Endothelial cell (in vitro differentiated cells): ENCODE data around the gene PPP1R15A. TPM values are rescaled to one million over a fixed set of nuclear protein-coding genes. Genes with fewer than 3 reads are reported as not detected.
"Not testable (repeated sequence)": the region's sequence is repeated elsewhere in the genome, so short reads cannot be mapped to it uniquely, and the experiment has no call there.

Experiments
- DNase-seq: peaks from one replicate; pipeline ENCODE4 v3.0.0; 2021; ENCODE audit warnings: low spot score
- H3K27ac Mint-ChIP-seq: one replicate; pipeline ENCODE4 v1.8.0; 2021; ENCODE audit warnings: mixed read lengths, inconsistent platforms; ENCODE audit not compliant: unreplicated experiment
- H3K27me3 Mint-ChIP-seq: one replicate; pipeline ENCODE4 v1.8.0; 2021; ENCODE audit warnings: mild to moderate bottlenecking, moderate library complexity, mixed read lengths, inconsistent platforms; ENCODE audit not compliant: unreplicated experiment
- H3K36me3 Mint-ChIP-seq: one replicate; pipeline ENCODE4 v1.8.0; 2021; ENCODE audit warnings: mild to moderate bottlenecking, low read depth, mixed read lengths, inconsistent platforms; ENCODE audit not compliant: unreplicated experiment
- H3K4me1 Mint-ChIP-seq: one replicate; pipeline ENCODE4 v1.8.0; 2021; ENCODE audit warnings: mild to moderate bottlenecking, mixed read lengths, inconsistent platforms; ENCODE audit not compliant: unreplicated experiment
- H3K4me3 Mint-ChIP-seq: one replicate; pipeline ENCODE4 v1.8.0; 2021; ENCODE audit warnings: mild to moderate bottlenecking, mixed read lengths, inconsistent platforms; ENCODE audit not compliant: unreplicated experiment
- H3K9me3 Mint-ChIP-seq: one replicate; pipeline ENCODE4 v1.8.0; 2021; ENCODE audit warnings: mixed read lengths, inconsistent platforms; ENCODE audit not compliant: unreplicated experiment
- total RNA-seq: library from RNA; stranded (reverse); fragmentation: NEBNext Ultra II Directional; extraction: Animal tissue kit (Norgen Biotek cat#: 25700); gene quantifications from one replicate; pipeline ENCODE4 v1.2.1, GENCODE V29; 2021; ENCODE audit not compliant: unreplicated experiment
- TF ChIP-seq, protein P1 (sequence below): fragments of 200-600 bp; sonication (generic); IDR thresholded peaks from one replicate; pipeline ENCODE4 v1.5.0; 2021; ENCODE audit warnings: antibody characterized with exemption; ENCODE audit not compliant: unreplicated experiment

The PPP1R15A gene
- total RNA-seq, 1 donor from 2014 or later, result 65.8 TPM

DNA sequence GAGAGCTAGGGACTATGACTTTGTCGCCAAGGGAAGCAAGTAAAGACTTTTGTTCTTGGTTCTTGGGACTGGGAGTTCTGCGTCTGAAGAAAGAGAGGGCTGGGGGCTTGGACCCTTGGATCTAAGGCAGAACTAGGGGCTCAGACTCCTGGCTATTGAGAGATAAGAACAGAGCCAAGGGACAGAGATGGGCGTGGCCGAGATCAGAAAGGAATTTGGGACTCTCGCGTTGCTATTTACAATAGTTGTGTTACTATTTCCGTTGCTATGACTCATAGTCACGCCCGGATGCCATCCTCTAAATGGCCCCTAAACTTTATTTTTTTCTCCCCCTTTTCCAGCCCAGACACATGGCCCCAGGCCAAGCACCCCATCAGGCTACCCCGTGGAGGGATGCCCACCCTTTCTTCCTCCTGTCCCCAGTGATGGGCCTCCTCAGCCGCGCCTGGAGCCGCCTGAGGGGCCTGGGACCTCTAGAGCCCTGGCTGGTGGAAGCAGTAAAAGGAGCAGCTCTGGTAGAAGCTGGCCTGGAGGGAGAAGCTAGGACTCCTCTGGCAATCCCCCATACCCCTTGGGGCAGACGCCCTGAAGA lies 759 bp downstream of the PPP1R15A start:
- Mint-ChIP-seq H3K36me3 (peaks cover 51% of the 10 kb centered on the region), H3K4me1 (peaks cover 47% of the 10 kb centered on the region), H3K27ac (peak overlapping the region; percentile 100), H3K9me3 (no peaks in the 10 kb centered on the region), H3K27me3 (peaks cover 43% of the 10 kb centered on the region), H3K4me3 (peak overlapping the region; percentile 100)
- DNase-seq, result peak; percentile 59
- TF ChIP-seq, protein P1, sequence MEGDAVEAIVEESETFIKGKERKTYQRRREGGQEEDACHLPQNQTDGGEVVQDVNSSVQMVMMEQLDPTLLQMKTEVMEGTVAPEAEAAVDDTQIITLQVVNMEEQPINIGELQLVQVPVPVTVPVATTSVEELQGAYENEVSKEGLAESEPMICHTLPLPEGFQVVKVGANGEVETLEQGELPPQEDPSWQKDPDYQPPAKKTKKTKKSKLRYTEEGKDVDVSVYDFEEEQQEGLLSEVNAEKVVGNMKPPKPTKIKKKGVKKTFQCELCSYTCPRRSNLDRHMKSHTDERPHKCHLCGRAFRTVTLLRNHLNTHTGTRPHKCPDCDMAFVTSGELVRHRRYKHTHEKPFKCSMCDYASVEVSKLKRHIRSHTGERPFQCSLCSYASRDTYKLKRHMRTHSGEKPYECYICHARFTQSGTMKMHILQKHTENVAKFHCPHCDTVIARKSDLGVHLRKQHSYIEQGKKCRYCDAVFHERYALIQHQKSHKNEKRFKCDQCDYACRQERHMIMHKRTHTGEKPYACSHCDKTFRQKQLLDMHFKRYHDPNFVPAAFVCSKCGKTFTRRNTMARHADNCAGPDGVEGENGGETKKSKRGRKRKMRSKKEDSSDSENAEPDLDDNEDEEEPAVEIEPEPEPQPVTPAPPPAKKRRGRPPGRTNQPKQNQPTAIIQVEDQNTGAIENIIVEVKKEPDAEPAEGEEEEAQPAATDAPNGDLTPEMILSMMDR, result no peak

DNA sequence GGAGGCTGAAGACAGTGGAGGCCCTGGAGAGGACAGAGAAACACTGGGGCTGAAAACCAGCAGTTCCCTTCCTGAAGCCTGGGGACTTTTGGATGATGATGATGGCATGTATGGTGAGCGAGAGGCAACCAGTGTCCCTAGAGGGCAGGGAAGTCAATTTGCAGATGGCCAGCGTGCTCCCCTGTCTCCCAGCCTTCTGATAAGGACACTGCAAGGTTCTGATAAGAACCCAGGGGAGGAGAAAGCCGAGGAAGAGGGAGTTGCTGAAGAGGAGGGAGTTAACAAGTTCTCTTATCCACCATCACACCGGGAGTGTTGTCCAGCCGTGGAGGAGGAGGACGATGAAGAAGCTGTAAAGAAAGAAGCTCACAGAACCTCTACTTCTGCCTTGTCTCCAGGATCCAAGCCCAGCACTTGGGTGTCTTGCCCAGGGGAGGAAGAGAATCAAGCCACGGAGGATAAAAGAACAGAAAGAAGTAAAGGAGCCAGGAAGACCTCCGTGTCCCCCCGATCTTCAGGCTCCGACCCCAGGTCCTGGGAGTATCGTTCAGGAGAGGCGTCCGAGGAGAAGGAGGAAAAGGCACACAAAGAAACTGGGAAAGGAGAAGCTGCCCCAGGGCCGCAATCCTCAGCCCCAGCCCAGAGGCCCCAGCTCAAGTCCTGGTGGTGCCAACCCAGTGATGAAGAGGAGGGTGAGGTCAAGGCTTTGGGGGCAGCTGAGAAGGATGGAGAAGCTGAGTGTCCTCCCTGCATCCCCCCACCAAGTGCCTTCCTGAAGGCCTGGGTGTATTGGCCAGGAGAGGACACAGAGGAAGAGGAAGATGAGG lies 1.5 kb downstream of the PPP1R15A start:
- H3K4me1 Mint-ChIP-seq, result peaks cover 42% of the 10 kb centered on the region
- peaks cover 49% of the 10 kb centered on the region for H3K36me3 Mint-ChIP-seq
- H3K4me3 Mint-ChIP-seq, result peak overlapping the region; percentile 100
- DNase-seq, result no peak
- peaks cover 48% of the 10 kb centered on the region for H3K27me3 Mint-ChIP-seq
- TF ChIP-seq, protein P1, result no peak
- H3K9me3 Mint-ChIP-seq, result no peaks in the 10 kb centered on the region
- H3K27ac Mint-ChIP-seq, result peak overlapping the region; percentile 100

DNA sequence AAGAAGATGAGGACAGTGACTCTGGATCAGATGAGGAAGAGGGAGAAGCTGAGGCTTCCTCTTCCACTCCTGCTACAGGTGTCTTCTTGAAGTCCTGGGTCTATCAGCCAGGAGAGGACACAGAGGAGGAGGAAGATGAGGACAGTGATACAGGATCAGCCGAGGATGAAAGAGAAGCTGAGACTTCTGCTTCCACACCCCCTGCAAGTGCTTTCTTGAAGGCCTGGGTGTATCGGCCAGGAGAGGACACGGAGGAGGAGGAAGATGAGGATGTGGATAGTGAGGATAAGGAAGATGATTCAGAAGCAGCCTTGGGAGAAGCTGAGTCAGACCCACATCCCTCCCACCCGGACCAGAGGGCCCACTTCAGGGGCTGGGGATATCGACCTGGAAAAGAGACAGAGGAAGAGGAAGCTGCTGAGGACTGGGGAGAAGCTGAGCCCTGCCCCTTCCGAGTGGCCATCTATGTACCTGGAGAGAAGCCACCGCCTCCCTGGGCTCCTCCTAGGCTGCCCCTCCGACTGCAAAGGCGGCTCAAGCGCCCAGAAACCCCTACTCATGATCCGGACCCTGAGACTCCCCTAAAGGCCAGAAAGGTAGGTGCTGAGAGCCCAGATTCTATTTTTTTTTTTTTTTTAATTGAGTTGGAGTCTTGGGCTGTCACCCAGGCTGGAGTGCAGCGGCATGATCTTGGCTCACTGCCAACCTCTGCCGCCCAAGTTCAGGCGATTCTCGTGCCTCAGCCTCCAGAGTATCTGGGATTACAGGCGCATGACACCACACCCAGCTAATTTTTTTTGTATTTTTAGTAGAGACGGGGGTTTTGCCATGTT lies 2.3 kb downstream of the PPP1R15A start:
- no peaks in the 10 kb centered on the region for H3K9me3 Mint-ChIP-seq
- TF ChIP-seq, protein P1, result no peak
- H3K4me3 Mint-ChIP-seq, result peak overlapping the region; percentile 100
- H3K36me3 Mint-ChIP-seq, result peaks cover 49% of the 10 kb centered on the region
- H3K27me3 Mint-ChIP-seq, result peaks cover 49% of the 10 kb centered on the region
- H3K4me1 Mint-ChIP-seq, result peaks cover 38% of the 10 kb centered on the region
- peak overlapping the region; percentile 100 for H3K27ac Mint-ChIP-seq
- DNase-seq, result no peak

DNA sequence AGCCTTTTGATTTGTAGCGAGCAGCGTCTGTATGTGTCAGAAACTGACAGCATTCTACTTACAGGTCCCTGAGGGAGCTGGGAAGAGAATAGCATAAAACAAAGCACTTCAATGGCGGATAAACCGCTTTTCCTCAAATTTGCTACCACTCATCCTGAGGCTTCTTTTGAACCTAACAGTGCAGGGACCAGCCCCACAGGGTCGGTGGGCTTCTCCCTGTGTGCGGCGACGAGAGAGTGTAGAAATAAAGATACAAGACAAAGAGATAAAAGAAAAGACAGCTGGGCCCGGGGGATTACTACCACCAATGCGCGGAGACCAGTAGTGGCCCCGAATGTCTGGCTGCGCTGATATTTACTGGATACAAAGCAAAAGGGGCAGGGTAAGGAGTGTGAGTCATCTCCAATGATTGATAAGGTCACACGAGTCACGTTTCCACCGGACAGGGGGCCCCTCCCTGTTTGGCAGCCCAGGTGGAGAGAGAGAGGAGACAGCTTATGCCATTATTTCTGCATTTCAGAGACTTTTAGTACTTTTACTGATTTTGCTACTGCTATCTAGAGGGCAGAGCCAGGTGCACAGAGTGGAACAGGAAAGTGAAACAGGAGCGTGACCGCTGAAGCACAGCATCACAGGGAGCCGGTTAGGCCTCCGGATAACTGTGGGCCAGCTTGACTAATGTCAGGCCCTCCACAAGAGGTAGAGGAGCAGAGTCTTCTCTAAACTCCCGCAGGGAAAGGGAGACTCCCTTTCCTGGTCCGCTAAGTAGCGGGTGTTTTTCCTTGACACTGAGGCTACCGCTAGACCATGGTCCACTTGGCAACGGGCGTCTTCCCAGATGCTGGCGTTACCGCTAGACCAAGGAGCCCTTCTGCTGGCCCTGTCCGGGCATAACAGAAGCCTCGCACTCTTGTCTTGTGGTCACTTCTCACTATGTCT lies 4.1 kb downstream of the PPP1R15A start:
- peak overlapping the region; percentile 73 for H3K27ac Mint-ChIP-seq
- peaks cover 38% of the 10 kb centered on the region for H3K4me1 Mint-ChIP-seq
- peak overlapping the region; percentile 82 for H3K4me3 Mint-ChIP-seq
- H3K9me3 Mint-ChIP-seq, DNase-seq: not testable (repeated sequence)
- peaks cover 49% of the 10 kb centered on the region for H3K36me3 Mint-ChIP-seq
- H3K27me3 Mint-ChIP-seq, result peaks cover 50% of the 10 kb centered on the region

DNA sequence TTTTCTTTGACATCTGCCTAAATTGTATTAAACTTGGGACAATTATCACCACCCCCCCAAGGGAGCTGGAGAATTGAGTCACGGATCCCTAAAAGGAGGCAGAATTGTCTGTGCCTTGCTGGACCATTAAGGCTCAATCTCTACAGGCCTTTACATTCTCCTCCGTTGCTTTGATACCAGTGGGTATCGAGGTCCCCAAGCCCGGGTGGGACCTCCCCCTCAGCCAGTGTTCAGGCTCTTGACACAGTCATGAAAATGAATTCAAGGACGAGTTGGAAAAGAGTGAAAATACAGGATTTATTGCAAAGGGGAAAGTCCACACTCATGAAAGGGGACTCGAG lies 5.6 kb downstream of the PPP1R15A start:
- H3K4me3 Mint-ChIP-seq, result peak overlapping the region; percentile 44
- H3K4me1 Mint-ChIP-seq, result peaks cover 29% of the 10 kb centered on the region
- peaks cover 41% of the 10 kb centered on the region for H3K27me3 Mint-ChIP-seq
- H3K9me3 Mint-ChIP-seq, result no peaks in the 10 kb centered on the region
- peaks cover 49% of the 10 kb centered on the region for H3K36me3 Mint-ChIP-seq
- TF ChIP-seq, protein P1, result no peak
- H3K27ac Mint-ChIP-seq, result no peak overlapping the region
- DNase-seq, result no peak
